G401.6 (cell line): ENCODE results near the gene TP63.
"Not testable (repeated sequence)": the region's sequence is repeated elsewhere in the genome, so short reads cannot be mapped to it uniquely, and the experiment has no call there.

ENCODE experiments used
- FAIRE-seq: peaks from 2 replicates; lab custom pipeline; 2012; peaks lifted over from hg19 to GRCh38; lab: Jason Lieb, UNC

Gene TP63

DNA sequence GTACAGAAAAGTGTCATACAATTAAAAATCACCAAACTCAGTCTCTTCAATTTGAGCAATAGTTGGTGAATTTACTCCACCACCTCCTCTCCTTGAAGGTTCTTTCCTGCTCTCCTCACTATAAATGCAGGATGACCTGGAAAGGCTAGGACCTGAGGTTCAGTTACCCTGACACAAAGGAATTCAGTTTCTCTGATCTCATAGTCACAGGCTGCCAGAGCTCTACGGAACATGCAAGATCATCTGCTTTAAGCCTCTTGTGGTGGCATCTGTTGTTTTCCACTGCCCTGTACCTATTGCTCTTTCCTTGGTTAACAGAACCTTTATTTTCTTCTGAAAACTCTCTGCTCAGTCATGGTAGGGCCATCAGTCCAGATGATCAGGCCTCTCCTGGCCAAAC is 4.9 kb upstream of the TP63 start:
- no peak for FAIRE-seq

- FAIRE-seq, result no peak
Measured at GRCh38 chr3:189629803-189630455, 1.3 kb upstream of the TP63 start.

- FAIRE-seq, result no peak
Measured at GRCh38 chr3:189630767-189631372, 319 bp upstream of the TP63 start.

GRCh38 chr3:189631409-189631808 is 220 bp downstream of the TP63 start:
- FAIRE-seq, result no peak

- FAIRE-seq, result no peak
Measured at GRCh38 chr3:189632242-189632641, 1.1 kb downstream of the TP63 start.

DNA sequence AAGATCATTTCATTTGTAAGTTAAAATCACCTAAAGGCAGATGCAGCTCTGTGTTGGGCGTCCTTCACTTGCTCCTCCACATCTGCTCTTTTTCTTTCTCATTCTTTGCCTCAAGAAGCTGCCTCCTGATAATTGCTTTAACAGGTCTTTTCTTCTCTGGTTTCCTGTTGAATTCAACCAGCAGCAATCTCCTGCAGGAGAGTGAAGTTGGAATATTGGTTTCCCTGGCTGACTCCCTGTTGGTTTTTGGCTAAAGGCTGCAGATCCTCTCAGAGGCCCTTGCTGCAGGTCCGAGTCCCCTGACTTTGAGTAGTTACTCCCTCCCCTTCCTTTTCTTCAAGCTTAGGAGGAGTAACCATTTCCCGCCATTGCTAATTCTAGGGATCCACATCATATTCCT is 4.2 kb downstream of the TP63 start:
- no peak for FAIRE-seq

GRCh38 chr3:189636048-189636447 is 4.9 kb downstream of the TP63 start:
- FAIRE-seq, result no peak

DNA sequence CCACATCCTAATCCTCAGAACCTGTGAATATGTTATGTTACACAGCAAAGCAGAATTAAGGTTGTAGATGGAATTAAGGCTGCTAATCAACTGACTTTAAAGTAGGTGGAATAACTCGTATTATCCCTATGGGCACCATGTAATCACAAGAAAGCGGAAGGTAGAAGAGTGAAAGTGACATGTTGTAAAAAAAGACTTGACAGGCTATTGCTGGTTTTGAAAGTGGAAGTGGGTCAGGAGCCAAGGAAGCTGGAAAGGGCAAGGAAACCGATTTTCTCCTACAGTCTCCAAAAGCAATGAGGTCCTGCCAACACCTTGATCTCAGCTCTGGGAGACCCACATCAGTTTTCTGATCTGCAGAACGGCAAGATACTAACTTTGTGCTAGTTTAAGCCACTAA is 6.6 kb downstream of the TP63 start:
- FAIRE-seq, result no peak

DNA sequence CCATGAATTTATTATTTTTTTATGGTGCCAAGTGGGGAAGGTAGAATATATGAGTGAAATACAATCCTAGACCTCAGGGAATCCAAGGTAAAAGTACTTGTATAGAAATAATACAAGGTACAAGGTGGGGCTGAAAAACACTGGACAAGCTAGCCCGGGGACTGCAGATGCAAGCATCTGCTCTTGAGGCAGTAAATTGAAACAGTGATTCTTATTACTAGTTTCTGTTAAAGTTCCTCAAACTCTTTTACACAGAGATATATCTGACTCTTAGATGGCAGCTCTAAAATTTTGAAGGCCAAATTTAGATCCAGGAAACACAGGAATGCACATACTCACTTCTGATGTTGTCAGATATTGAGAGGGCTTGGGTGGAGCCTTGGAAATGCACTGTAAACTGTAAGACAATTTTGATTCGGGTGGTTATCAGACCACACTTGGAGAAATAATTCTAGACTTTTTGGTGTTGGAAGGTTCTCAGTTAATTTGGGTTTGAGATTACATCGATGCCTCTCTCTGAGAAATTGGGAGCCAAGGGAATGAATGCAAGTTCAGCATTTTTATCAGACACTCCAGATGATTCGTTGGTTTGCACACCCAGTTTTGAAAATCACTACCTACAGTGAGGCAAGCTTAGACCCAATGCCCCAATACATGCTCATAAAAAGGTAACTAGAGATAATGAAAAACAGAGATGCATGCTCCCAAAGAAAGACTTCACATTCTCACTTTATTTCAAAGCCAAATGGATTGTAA is 7.3 kb downstream of the TP63 start:
- no peak for FAIRE-seq

- no peak for FAIRE-seq
Measured at GRCh38 chr3:189641776-189642175, 10.6 kb downstream of the TP63 start.

- FAIRE-seq, result no peak
Measured at GRCh38 chr3:189646853-189647542, 15.8 kb downstream of the TP63 start.

GRCh38 chr3:189652042-189652441 is 20.9 kb downstream of the TP63 start:
- no peak for FAIRE-seq

GRCh38 chr3:189655617-189656016 is 24.4 kb downstream of the TP63 start:
- no peak for FAIRE-seq

DNA sequence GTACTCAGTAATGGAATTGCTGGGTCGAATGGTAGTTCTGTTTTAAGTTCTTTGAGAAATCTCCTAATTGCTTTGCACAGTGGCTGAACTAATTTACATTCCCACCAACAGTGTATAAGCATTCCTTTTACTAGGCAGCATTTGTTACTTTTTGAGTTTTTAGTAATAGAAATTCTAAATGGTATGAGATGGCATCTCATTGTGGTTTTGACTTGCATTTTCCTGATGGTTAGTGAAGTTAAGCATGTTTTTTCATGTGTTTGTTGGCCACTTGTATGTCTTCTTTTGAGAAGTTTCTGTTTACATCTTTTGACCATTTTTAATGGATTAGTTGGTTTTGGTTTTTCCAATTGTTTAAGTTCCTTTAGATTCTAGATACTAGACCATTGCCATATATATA is 28.4 kb downstream of the TP63 start:
- no peak for FAIRE-seq

- FAIRE-seq, result no peak
Measured at GRCh38 chr3:189664311-189664710, 33.1 kb downstream of the TP63 start.

DNA sequence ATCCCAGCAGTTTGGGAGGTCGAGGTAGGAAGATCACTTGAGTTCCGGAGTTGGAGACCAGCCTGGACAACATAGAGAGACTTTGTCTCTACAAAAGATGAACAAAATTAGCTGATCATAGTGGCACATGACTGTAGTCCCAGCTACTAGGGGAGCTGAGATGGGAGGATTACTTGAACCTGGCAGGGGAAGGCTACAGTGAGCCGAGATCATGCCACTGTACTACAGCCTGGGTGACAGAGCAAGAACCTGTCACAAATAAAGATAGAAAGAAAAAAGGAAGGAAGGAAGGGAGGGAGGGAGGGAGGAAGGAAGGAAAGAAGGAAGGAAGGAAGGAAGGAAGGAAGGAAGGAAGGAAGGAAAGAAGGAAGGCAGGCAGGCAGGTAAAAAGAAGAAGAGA is 41.2 kb downstream of the TP63 start:
- FAIRE-seq, result not testable (repeated sequence)

DNA sequence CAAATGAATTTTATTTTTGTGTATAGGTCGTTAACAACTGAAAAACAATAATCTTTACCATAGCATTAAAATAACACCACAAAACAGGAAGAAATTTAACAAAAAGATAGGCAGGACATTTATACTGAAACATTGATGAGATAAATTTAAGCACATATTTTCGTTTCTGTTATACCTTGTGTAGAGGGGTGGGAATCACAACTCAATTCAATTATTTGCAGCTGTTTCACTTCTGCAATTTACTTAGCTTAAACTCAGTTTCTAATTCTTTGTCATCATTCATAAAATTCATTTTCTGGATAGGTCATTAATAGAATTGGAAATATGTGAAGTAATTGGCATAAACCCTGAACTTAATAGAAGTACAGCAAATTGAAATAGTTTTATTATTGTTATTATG is 42.3 kb downstream of the TP63 start:
- no peak for FAIRE-seq

GRCh38 chr3:189674249-189674913 is 43.2 kb downstream of the TP63 start:
- no peak for FAIRE-seq

DNA sequence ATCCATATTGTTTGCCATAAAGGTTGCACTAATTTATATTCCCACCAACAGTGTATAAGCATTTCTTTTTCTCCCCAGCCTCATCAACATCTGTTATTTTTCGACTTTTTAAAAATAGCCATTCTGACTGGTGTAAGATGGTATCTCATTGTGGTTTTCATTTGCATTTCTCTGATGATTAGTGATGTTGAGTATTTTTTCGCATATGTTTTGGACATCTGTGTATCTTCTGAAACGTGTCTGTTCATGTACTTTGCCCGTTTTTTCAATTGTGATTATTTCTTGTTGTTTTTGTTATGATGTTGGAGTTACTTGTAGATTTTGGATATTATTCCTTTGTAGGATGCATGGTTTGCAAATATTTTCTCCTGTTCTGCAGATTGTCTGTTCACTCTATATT is 46.5 kb downstream of the TP63 start:
- no peak for FAIRE-seq

DNA sequence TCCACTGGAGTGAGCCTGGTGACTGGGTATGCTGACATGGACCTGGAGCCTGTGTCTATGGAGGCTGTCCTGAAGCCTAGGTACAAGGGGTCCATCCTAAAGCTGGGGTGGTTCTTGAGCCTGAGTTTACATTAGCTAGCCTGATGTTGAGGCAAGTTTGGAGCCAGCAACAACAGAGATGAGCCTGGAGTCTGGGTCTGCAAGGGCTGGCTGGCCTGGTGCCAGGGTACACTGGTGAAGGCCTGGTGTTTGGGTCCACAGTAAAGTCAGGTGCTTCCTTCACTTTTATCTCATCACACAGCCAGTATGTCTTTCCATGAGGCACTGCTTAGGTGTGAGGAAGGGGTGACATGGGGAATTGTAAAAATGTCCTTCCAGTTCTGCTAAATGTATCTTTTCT is 49.5 kb downstream of the TP63 start:
- no peak for FAIRE-seq

DNA sequence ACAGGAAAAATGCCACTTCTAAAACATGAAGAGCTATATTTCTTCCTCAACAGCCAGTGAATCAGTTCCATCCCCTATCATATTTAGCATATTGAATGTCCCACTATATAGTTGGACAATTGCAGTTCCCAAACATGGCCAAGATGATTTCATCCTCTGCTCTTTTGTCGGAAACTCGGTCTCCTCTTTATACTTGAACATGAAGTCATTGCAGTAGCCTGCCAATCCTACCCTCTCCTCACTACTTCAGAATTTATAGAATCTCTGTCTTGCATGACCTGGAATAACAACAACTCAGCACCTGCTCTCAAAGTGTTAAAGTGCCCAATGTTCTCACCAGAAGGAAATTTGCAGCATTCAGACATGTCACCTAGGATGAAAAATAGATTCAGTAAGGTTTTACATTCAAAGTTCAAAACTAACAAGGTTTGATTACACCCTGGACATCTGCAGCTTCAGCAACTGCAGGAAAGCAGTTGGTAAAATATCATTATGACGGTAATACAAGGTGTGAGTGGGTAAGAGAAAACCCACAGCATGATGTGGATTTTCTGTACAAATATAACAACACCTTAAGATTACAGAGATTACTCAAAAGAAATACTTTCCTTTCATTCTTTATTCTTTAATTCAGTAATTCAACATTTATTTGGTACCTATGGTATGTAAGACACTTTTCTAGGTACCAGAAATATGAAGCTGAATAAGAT is 52.5 kb downstream of the TP63 start:
- no peak for FAIRE-seq

- FAIRE-seq, result no peak
Measured at GRCh38 chr3:189684317-189684716, 53.1 kb downstream of the TP63 start.
